Mesangial cell (primary cell): Measurements from ENCODE around the gene HTR2C. TPM values are rescaled to one million over a fixed set of nuclear protein-coding genes. Genes with fewer than 3 reads are reported as not detected.

Source experiments
- total RNA-seq: library from RNA; depleted of rRNA; stranded (reverse); fragments of >200 nt; gene quantifications from 2 replicates; pipeline ENCODE4 v1.2.3, GENCODE V29; 2015

HTR2C gene
- total RNA-seq = not detected in 2 replicates

GRCh38 chrX:114583646-114584374 lies at the start of gene HTR2C:
TSS of gene HTR2C (plus strand) at chrX:114584086. CDS start at chrX:114726937, 142,851 bp downstream.

